HepG2 (cell line): ENCODE measurements around the gene ITGB5.

Source experiments
- CHD4 ChIP-seq: fragments of 200-600 bp; sonication (generic); IDR thresholded peaks from 2 replicates; pipeline ENCODE4 v1.7.0; 2017; ENCODE audit warnings: mild to moderate bottlenecking, low read length, borderline replicate concordance
- ZNF446 ChIP-seq: sonication (generic); formaldehyde crosslinking; IDR thresholded peaks from 2 replicates; pipeline ENCODE4 v1.5.0; 2020; ENCODE audit warnings: mild to moderate bottlenecking, missing genetic modification reagents
- TF ChIP-seq, protein P1 (sequence below), 2 experiments: sonication (generic) in 1 of 2; formaldehyde crosslinking in 1 of 2; IDR thresholded peaks; 2 replicates each; pipeline versions ENCODE4 v1.5.1 to v1.6.1; 2011 to 2020; ENCODE audit warnings: borderline replicate concordance in 1 of 2, low read depth in 1 of 2, low read length in 1 of 2, mild to moderate bottlenecking in 1 of 2, missing genetic modification reagents in 1 of 2, moderate library complexity in 1 of 2
- TF ChIP-seq, protein P2 (sequence below): fragments of 450-650 bp; IDR thresholded peaks from 2 replicates; pipeline ENCODE4 v1.6.1; 2016
- TF ChIP-seq, protein P3 (sequence below): sonication (generic); formaldehyde crosslinking; IDR thresholded peaks from 2 replicates; pipeline ENCODE4 v1.5.0; 2020; ENCODE audit warnings: missing genetic modification reagents
- TF ChIP-seq, protein P4 (sequence below): sonication (generic); formaldehyde crosslinking; IDR thresholded peaks from 2 replicates; pipeline ENCODE4 v1.5.0; 2020; ENCODE audit warnings: mild to moderate bottlenecking, missing genetic modification reagents, moderate library complexity

DNA sequence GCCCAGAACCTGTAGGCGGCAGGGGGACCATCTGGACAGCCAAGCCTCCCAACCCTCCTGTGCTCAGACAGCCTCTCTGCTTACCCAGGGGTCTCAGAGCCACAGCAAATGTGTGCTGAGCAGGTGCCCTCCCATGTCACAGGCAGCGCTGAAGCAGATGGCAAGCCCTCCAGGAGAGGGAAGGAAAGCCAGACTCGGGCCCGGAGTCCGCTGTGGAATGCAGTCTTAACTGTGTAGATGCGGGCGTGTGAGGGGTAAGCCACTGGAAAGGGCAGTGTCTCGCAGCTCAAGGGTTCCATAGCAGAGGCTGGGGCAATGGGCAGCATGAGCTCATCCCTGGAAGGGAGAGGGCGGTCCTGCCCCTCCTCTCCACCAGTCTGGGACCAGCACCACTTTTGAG is 111.3 kb downstream of the ITGB5 start:
- TF ChIP-seq, protein P1, sequence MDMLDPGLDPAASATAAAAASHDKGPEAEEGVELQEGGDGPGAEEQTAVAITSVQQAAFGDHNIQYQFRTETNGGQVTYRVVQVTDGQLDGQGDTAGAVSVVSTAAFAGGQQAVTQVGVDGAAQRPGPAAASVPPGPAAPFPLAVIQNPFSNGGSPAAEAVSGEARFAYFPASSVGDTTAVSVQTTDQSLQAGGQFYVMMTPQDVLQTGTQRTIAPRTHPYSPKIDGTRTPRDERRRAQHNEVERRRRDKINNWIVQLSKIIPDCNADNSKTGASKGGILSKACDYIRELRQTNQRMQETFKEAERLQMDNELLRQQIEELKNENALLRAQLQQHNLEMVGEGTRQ (IDR thresholded peaks at IDR 0.05; ENCODE audit: low read depth, low read length): no peak
- TF ChIP-seq, protein P1 (CRISPR knock-in tag; IDR thresholded peaks at IDR 0.05; ENCODE audit: borderline replicate concordance): no peak
- TF ChIP-seq, protein P2, sequence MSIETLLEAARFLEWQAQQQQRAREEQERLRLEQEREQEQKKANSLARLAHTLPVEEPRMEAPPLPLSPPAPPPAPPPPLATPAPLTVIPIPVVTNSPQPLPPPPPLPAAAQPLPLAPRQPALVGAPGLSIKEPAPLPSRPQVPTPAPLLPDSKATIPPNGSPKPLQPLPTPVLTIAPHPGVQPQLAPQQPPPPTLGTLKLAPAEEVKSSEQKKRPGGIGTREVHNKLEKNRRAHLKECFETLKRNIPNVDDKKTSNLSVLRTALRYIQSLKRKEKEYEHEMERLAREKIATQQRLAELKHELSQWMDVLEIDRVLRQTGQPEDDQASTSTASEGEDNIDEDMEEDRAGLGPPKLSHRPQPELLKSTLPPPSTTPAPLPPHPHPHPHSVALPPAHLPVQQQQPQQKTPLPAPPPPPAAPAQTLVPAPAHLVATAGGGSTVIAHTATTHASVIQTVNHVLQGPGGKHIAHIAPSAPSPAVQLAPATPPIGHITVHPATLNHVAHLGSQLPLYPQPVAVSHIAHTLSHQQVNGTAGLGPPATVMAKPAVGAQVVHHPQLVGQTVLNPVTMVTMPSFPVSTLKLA: no peak
- no peak for TF ChIP-seq CHD4
- TF ChIP-seq ZNF446 (CRISPR knock-in tag): no peak
- TF ChIP-seq, protein P3, sequence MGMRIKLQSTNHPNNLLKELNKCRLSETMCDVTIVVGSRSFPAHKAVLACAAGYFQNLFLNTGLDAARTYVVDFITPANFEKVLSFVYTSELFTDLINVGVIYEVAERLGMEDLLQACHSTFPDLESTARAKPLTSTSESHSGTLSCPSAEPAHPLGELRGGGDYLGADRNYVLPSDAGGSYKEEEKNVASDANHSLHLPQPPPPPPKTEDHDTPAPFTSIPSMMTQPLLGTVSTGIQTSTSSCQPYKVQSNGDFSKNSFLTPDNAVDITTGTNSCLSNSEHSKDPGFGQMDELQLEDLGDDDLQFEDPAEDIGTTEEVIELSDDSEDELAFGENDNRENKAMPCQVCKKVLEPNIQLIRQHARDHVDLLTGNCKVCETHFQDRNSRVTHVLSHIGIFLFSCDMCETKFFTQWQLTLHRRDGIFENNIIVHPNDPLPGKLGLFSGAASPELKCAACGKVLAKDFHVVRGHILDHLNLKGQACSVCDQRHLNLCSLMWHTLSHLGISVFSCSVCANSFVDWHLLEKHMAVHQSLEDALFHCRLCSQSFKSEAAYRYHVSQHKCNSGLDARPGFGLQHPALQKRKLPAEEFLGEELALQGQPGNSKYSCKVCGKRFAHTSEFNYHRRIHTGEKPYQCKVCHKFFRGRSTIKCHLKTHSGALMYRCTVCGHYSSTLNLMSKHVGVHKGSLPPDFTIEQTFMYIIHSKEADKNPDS (CRISPR knock-in tag): no peak
- TF ChIP-seq, protein P4, sequence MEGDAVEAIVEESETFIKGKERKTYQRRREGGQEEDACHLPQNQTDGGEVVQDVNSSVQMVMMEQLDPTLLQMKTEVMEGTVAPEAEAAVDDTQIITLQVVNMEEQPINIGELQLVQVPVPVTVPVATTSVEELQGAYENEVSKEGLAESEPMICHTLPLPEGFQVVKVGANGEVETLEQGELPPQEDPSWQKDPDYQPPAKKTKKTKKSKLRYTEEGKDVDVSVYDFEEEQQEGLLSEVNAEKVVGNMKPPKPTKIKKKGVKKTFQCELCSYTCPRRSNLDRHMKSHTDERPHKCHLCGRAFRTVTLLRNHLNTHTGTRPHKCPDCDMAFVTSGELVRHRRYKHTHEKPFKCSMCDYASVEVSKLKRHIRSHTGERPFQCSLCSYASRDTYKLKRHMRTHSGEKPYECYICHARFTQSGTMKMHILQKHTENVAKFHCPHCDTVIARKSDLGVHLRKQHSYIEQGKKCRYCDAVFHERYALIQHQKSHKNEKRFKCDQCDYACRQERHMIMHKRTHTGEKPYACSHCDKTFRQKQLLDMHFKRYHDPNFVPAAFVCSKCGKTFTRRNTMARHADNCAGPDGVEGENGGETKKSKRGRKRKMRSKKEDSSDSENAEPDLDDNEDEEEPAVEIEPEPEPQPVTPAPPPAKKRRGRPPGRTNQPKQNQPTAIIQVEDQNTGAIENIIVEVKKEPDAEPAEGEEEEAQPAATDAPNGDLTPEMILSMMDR (CRISPR knock-in tag): no peak
